ENCODE measurements around the gene PDCD2.

DNA sequence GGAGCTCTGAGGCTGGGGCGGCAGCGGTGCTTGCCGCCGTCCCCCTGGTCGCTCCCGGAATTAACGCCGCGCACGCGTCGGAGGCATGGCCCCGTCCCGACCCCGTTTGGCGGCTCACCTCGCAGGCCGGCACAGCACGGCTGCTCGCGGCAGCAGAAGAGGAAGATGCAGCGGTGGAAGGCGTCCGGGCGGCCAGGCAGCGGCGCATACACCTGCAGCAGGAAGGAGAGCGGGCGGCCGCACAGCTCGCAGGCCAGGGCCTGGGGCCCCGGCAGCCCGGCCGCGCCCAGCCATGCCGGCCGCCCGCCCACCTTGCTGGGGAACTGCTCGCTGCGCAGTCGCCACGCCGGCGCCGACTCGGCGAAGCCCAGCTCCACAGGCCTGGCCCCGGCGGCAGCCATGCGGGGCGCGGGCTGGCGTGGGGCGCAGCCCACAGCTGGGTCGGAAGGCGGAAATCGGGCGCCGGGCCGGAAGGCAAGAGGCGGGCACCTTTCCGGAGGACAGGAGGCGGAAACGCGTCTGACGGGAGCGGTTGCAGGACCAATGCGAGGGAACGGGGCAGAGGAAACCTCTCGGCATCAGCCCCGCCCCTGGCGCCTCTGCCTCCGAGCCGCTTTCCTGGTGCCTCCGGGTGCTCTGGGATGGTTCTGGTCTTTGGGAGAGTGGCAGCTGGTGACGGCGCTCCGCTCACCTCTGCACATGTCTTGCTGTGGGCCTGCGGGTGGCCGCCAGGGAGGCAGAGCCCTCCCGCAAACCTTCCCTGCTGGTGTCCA is at the start of gene PDCD2:
- TF ChIP-seq, protein P1, sequence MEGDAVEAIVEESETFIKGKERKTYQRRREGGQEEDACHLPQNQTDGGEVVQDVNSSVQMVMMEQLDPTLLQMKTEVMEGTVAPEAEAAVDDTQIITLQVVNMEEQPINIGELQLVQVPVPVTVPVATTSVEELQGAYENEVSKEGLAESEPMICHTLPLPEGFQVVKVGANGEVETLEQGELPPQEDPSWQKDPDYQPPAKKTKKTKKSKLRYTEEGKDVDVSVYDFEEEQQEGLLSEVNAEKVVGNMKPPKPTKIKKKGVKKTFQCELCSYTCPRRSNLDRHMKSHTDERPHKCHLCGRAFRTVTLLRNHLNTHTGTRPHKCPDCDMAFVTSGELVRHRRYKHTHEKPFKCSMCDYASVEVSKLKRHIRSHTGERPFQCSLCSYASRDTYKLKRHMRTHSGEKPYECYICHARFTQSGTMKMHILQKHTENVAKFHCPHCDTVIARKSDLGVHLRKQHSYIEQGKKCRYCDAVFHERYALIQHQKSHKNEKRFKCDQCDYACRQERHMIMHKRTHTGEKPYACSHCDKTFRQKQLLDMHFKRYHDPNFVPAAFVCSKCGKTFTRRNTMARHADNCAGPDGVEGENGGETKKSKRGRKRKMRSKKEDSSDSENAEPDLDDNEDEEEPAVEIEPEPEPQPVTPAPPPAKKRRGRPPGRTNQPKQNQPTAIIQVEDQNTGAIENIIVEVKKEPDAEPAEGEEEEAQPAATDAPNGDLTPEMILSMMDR (tag by site-specific recombination; IDR thresholded peaks at IDR 0.05): peak; percentile 41; the same call in 1 of the 2 replicates
- TF ChIP-seq ZNF777 (tag by site-specific recombination; IDR thresholded peaks at IDR 0.05; ENCODE audit: borderline replicate concordance) (no peak), ZNF112 (tag by site-specific recombination; IDR thresholded peaks at IDR 0.05) (no peak), TCF7L2 (IDR thresholded peaks at IDR 0.05; ENCODE audit: borderline replicate concordance, low read depth, low read length) (no peak), YY1 (tag by site-specific recombination; IDR thresholded peaks at IDR 0.05) (peak; percentile 78), ZNF302 (tag by site-specific recombination; IDR thresholded peaks at IDR 0.05; ENCODE audit: low read depth) (no peak), ZNF530 (tag by site-specific recombination; IDR thresholded peaks at IDR 0.05; ENCODE audit: low read depth) (no peak), HOXC10 (CRISPR knock-in tag; IDR thresholded peaks at IDR 0.05) (no peak), ZNF529 (tag by site-specific recombination; IDR thresholded peaks at IDR 0.05; ENCODE audit: insufficient replicate concordance) (no peak), ZNF132 (tag by site-specific recombination; IDR thresholded peaks at IDR 0.05; ENCODE audit: borderline replicate concordance) (no peak)
